Neural progenitor cell (in vitro differentiated cells): Measurements from ENCODE around the gene TTC3. TPM values are rescaled to one million over a fixed set of nuclear protein-coding genes. Genes with fewer than 3 reads are reported as not detected.

Experiments
- DNase-seq: peaks from one replicate; pipeline ENCODE4 v3.0.0-alpha.2; 2016; ENCODE audit warnings: low spot score
- H2AFZ ChIP-seq: fragments of 200-600 bp; sonication (generic); replicated peaks from 2 replicates; pipeline ENCODE4 v1.6.1; 2016; ENCODE audit warnings: antibody characterized with exemption
- H3F3A ChIP-seq: fragments of 200-600 bp; sonication (generic); 2 replicates; pipeline ENCODE4 v1.6.1; 2016; ENCODE audit warnings: antibody characterized with exemption, low read depth
- H3K27ac ChIP-seq: fragments of 200-600 bp; sonication (generic); 2 replicates; pipeline ENCODE4 v1.5.1; 2016; ENCODE audit warnings: mild to moderate bottlenecking
- H3K27me3 ChIP-seq: fragments of 200-600 bp; sonication (generic); 2 replicates; pipeline ENCODE4 v1.6.1; 2016; ENCODE audit warnings: mild to moderate bottlenecking, moderate library complexity
- H3K36me3 ChIP-seq: fragments of 200-600 bp; sonication (generic); 2 replicates; pipeline ENCODE4 v1.5.1; 2016
- H3K4me1 ChIP-seq: fragments of 200-600 bp; sonication (generic); 2 replicates; pipeline ENCODE4 v1.6.1; 2016; ENCODE audit warnings: mixed run types
- H3K4me2 ChIP-seq: fragments of 200-600 bp; sonication (generic); 2 replicates; pipeline ENCODE4 v1.6.1; 2016
- H3K4me3 ChIP-seq: fragments of 200-600 bp; sonication (generic); 2 replicates; pipeline ENCODE4 v1.5.1; 2016
- H3K79me2 ChIP-seq: fragments of 200-600 bp; sonication (generic); 2 replicates; pipeline ENCODE4 v1.6.1; 2016; ENCODE audit warnings: low read depth
- H3K9ac ChIP-seq: fragments of 200-600 bp; sonication (generic); 2 replicates; pipeline ENCODE4 v1.6.1; 2016
- H3K9me3 ChIP-seq: fragments of 200-600 bp; sonication (generic); 2 replicates; pipeline ENCODE4 v1.5.1; 2016; ENCODE audit warnings: low read depth
- H4K20me1 ChIP-seq: fragments of 200-600 bp; sonication (generic); 2 replicates; pipeline ENCODE4 v1.6.1; 2016; ENCODE audit warnings: low read depth
- H3K27ac Mint-ChIP-seq: 3 replicates; pipeline ENCODE4 v1.8.0; 2021; ENCODE audit warnings: mixed read lengths
- H3K27me3 Mint-ChIP-seq: 2 replicates; pipeline ENCODE4 v1.8.0; 2022; ENCODE audit warnings: low read depth, mild to moderate bottlenecking, inconsistent platforms, moderate library complexity, mixed read lengths; ENCODE audit not compliant: insufficient read depth
- H3K36me3 Mint-ChIP-seq: 3 replicates; pipeline ENCODE4 v1.8.0; 2021; ENCODE audit warnings: mixed read lengths
- H3K4me1 Mint-ChIP-seq: 3 replicates; pipeline ENCODE4 v1.8.0; 2021; ENCODE audit warnings: mixed read lengths
- H3K4me3 Mint-ChIP-seq: 3 replicates; pipeline ENCODE4 v1.8.0; 2021; ENCODE audit warnings: mild to moderate bottlenecking, moderate library complexity, mixed read lengths
- H3K9me3 Mint-ChIP-seq: 3 replicates; pipeline ENCODE4 v1.8.0; 2020; ENCODE audit warnings: mixed read lengths
- EZH2 ChIP-seq: fragments of 200-600 bp; sonication (generic); IDR thresholded peaks from 2 replicates; pipeline ENCODE4 v1.6.1; 2017; ENCODE audit warnings: antibody characterized with exemption, mild to moderate bottlenecking, moderate library complexity
- EZH2phosphoT487 ChIP-seq: fragments of 200-600 bp; sonication (generic); IDR thresholded peaks from 2 replicates; pipeline ENCODE4 v1.6.1; 2017; ENCODE audit warnings: antibody characterized with exemption
- total RNA-seq: library from RNA; depleted of rRNA; stranded (reverse); fragments of >200 nt; gene quantifications from 2 replicates; pipeline ENCODE4 v1.2.3, GENCODE V29; 2015; ENCODE audit warnings: low replicate concordance
- TF ChIP-seq, protein P1 (sequence below): fragments of 200-600 bp; sonication (generic); IDR thresholded peaks from 2 replicates; pipeline ENCODE4 v1.5.1; 2017; ENCODE audit warnings: antibody characterized with exemption, mild to moderate bottlenecking

TTC3 gene
- total RNA-seq, 1 donor from 2014 or later = 135 TPM

DNA sequence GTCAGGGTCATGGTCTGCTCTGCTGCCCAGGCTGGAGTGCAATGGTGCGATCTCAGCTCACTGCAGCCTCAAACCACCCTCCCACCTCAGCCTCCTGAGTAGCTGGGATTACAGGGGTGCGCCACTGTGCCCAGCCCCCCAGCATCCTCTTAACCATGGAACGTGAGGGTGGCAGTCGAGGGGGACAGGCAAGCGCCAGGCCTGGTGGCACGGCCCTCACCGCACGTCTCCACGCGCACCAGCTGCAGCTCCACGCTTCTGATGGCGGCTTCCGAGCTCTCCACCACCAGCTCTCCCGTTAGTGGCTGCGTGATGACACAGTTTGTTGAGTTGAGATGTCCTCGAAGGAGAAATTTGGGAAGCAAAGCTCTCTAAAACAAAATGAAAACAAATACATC is 154.9 kb downstream of the TTC3 start:
- Mint-ChIP-seq H3K4me3 (no peak overlapping the region), H3K4me1 (no peaks in the 10 kb centered on the region), H3K27me3 (peaks cover 7% of the 10 kb centered on the region), H3K9me3 (no peaks in the 10 kb centered on the region), H3K36me3 (peaks cover 55% of the 10 kb centered on the region), H3K27ac (no peak overlapping the region)
- Histone ChIP-seq H3K4me1 (no peaks in the 10 kb centered on the region), H3K4me2 (no peak overlapping the region), H3K9me3 (no peaks in the 10 kb centered on the region), H3K9ac (no peak overlapping the region), H3K27ac (no peak overlapping the region), H3K79me2 (no peaks in the 10 kb centered on the region), H2AFZ (no peak overlapping the region), H3K27me3 (no peaks in the 10 kb centered on the region), H3K36me3 (no peaks in the 10 kb centered on the region), H3K4me3 (no peak overlapping the region), H4K20me1 (no peaks in the 10 kb centered on the region), H3F3A (no peaks in the 10 kb centered on the region)
- no peak for TF ChIP-seq EZH2phosphoT487
- no peak for TF ChIP-seq EZH2
- TF ChIP-seq, protein P1, sequence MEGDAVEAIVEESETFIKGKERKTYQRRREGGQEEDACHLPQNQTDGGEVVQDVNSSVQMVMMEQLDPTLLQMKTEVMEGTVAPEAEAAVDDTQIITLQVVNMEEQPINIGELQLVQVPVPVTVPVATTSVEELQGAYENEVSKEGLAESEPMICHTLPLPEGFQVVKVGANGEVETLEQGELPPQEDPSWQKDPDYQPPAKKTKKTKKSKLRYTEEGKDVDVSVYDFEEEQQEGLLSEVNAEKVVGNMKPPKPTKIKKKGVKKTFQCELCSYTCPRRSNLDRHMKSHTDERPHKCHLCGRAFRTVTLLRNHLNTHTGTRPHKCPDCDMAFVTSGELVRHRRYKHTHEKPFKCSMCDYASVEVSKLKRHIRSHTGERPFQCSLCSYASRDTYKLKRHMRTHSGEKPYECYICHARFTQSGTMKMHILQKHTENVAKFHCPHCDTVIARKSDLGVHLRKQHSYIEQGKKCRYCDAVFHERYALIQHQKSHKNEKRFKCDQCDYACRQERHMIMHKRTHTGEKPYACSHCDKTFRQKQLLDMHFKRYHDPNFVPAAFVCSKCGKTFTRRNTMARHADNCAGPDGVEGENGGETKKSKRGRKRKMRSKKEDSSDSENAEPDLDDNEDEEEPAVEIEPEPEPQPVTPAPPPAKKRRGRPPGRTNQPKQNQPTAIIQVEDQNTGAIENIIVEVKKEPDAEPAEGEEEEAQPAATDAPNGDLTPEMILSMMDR = no peak
- no peak for DNase-seq

DNA sequence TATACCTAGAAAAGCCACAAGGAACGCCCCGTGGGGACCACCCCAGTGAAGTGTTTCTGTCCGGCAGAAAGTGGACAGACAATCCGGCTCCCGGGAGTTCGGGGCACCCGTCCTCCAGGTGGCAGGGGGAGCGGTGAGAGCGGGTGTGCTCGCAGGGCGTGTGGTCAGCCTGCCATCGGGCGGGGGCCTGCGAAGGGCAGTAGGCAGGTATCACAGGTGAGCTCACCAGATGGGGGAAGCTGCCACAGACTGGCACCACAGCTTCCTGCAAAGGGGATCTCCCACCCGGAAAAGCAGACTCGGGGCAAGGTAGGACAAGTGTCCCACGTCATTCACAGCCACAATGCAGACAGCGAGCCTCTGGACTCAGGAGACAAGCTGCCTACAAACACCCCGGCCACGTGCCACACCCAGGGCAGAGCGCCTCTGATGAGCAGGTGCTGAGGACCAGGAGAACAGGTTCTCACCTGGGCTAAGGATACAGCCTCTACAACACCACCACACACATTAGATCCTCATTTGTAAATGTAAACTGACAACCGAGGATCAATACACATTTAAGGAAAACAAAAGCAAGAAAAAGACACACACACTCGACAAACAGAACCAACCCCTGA is 157.7 kb downstream of the TTC3 start:
- Histone ChIP-seq H3K9ac (no peak overlapping the region), H3F3A (no peaks in the 10 kb centered on the region), H3K27ac (no peak overlapping the region), H4K20me1 (no peaks in the 10 kb centered on the region), H2AFZ (no peak overlapping the region), H3K9me3 (no peaks in the 10 kb centered on the region), H3K4me3 (no peak overlapping the region), H3K27me3 (no peaks in the 10 kb centered on the region), H3K4me2 (no peak overlapping the region), H3K4me1 (no peaks in the 10 kb centered on the region), H3K36me3 (no peaks in the 10 kb centered on the region), H3K79me2 (no peaks in the 10 kb centered on the region)
- TF ChIP-seq EZH2phosphoT487 = no peak
- TF ChIP-seq, protein P1 = no peak
- no peak for TF ChIP-seq EZH2
- no peak overlapping the region for H3K27ac Mint-ChIP-seq
- no peaks in the 10 kb centered on the region for H3K9me3 Mint-ChIP-seq
- H3K4me1 Mint-ChIP-seq = no peaks in the 10 kb centered on the region
- H3K4me3 Mint-ChIP-seq = no peak overlapping the region
- no peak for DNase-seq
- peaks cover 7% of the 10 kb centered on the region for H3K27me3 Mint-ChIP-seq
- H3K36me3 Mint-ChIP-seq = peaks cover 36% of the 10 kb centered on the region

GRCh38 chr21:37231249-37231645 is 158.2 kb downstream of the TTC3 start:
- Mint-ChIP-seq H3K4me3 (no peak overlapping the region), H3K9me3 (no peaks in the 10 kb centered on the region), H3K4me1 (no peaks in the 10 kb centered on the region), H3K27me3 (peaks cover 7% of the 10 kb centered on the region), H3K36me3 (peaks cover 36% of the 10 kb centered on the region), H3K27ac (no peak overlapping the region)
- Histone ChIP-seq H2AFZ (no peak overlapping the region), H3K27me3 (no peaks in the 10 kb centered on the region), H3K36me3 (no peaks in the 10 kb centered on the region), H3K79me2 (no peaks in the 10 kb centered on the region), H3K9ac (no peak overlapping the region), H3K4me1 (no peaks in the 10 kb centered on the region), H3K9me3 (no peaks in the 10 kb centered on the region), H4K20me1 (no peaks in the 10 kb centered on the region), H3K27ac (no peak overlapping the region), H3K4me3 (no peak overlapping the region), H3F3A (no peaks in the 10 kb centered on the region), H3K4me2 (no peak overlapping the region)
- no peak for DNase-seq
- TF ChIP-seq EZH2 = no peak
- TF ChIP-seq, protein P1 = no peak
- no peak for TF ChIP-seq EZH2phosphoT487
